HCT116 (cell line): Measurements from ENCODE around the gene FBH1. TPM values are rescaled to one million over a fixed set of nuclear protein-coding genes. Genes with fewer than 3 reads are reported as not detected.
"Not testable (repeated sequence)": the region's sequence is repeated elsewhere in the genome, so short reads cannot be mapped to it uniquely, and the experiment has no call there.

Source experiments
- ATAC-seq: fragments of 200-7000 bp; cut with Tn5 transposase; 2 replicates; pipeline ENCODE4 v1.9.1; 2020; ENCODE audit warnings: mild to moderate bottlenecking, moderate library complexity
- BruUV-seq: library from RNA; stranded (reverse); fragments of 400-500 nt; replicated peaks from 2 replicates; lab custom pipeline; 2021; lab: Mats Ljungman, UMichigan
- CTCF ChIA-PET: fragments of 300-600 bp; sonication (Branson Sonifier 250); formaldehyde crosslinking; loops from one replicate; lab custom pipeline; 2021; ENCODE audit warnings: antibody characterized with exemption; lab: Charles Lee
- POLR2A ChIA-PET: fragments of 300-600, 350-600 bp; sonication (Branson Sonifier 250); formaldehyde crosslinking; loops from one replicate; lab custom pipeline; 2021; ENCODE audit warnings: antibody characterized with exemption; lab: Charles Lee
- RAD21 ChIA-PET, 2 experiments: fragments of 300-600 bp; sonication (Branson Sonifier 250); formaldehyde crosslinking; loops; one replicate each; lab custom pipeline; 2023; ENCODE audit warnings: low total read pairs in 2 of 2; ENCODE audit not compliant: uncharacterized antibody in 2 of 2, unreplicated experiment in 2 of 2, low non-redundant PET in 1 of 2; lab: Charles Lee
- DNase-seq: peaks from one replicate; pipeline ENCODE4 v3.0.0-alpha.2; 2010; ENCODE audit warnings: low read depth, low spot score
- H2AFZ ChIP-seq: fragments of 200-600 bp; shearing (Covaris generic), sonication (generic); 2 replicates; pipeline ENCODE4 v1.6.1; 2017; ENCODE audit warnings: low read depth, mixed run types, mixed read lengths, antibody characterized with exemption, low read length; ENCODE audit not compliant: poor library complexity, severe bottlenecking
- H3K27ac ChIP-seq: 2 replicates; pipeline ENCODE4 v1.5.1; 2012; ENCODE audit warnings: low read depth, low read length
- H3K27me3 ChIP-seq: fragments of 200-600 bp; sonication (generic); 2 replicates; pipeline ENCODE4 v1.6.1; 2016; ENCODE audit warnings: mixed run types, low read length, mixed read lengths; ENCODE audit not compliant: insufficient read depth
- H3K36me3 ChIP-seq, 2 experiments: fragments of 200-500 bp in 1 of 2; fragments of 200-600 bp in 1 of 2; sonication (Bioruptor generic) in 1 of 2; sonication (generic) in 1 of 2; 2 replicates each; pipeline versions ENCODE4 v1.5.1 to v1.6.1; 2014 to 2016; ENCODE audit warnings: low read length in 2 of 2, inconsistent platforms in 1 of 2, mixed read lengths in 1 of 2, mixed run types in 1 of 2; ENCODE audit not compliant: insufficient read depth in 2 of 2, control insufficient read depth in 1 of 2
- H3K4me1 ChIP-seq, 2 experiments: fragments of 200-600 bp in 1 of 2; sonication (generic) in 1 of 2; 2 replicates each; pipeline versions ENCODE4 v1.5.1 to v1.6.1; 2012 to 2017; ENCODE audit warnings: low read length in 2 of 2, inconsistent platforms in 1 of 2, mild to moderate bottlenecking in 1 of 2, mixed read lengths in 1 of 2, mixed run types in 1 of 2, moderate library complexity in 1 of 2; ENCODE audit not compliant: insufficient read depth in 2 of 2, control insufficient read depth in 1 of 2
- H3K4me2 ChIP-seq: fragments of 200-600 bp; sonication (generic); 2 replicates; pipeline ENCODE4 v1.6.1; 2017; ENCODE audit warnings: mixed run types, low read length, mixed read lengths
- H3K4me3 ChIP-seq, 2 experiments: fragments of 200-600 bp in 1 of 2; sonication (generic) in 1 of 2; replicated peaks in 1 of 2; 2 replicates each; pipeline ENCODE4 v1.5.1; 2011 to 2016; ENCODE audit warnings: low read length in 2 of 2, control low read depth in 1 of 2, low read depth in 1 of 2, mild to moderate bottlenecking in 1 of 2, mixed read lengths in 1 of 2, mixed run types in 1 of 2
- H3K79me2 ChIP-seq: fragments of 200-600 bp; sonication (generic); 2 replicates; pipeline ENCODE4 v1.6.1; 2017; ENCODE audit warnings: mild to moderate bottlenecking, mixed run types, low read length, moderate library complexity, mixed read lengths; ENCODE audit not compliant: insufficient read depth
- H3K9ac ChIP-seq: fragments of 200-600 bp; sonication (generic); 2 replicates; pipeline ENCODE4 v1.6.1; 2016; ENCODE audit warnings: low read length, mixed read lengths
- H3K9me2 ChIP-seq: fragments of 200-600 bp; sonication (generic), shearing (Covaris generic); 2 replicates; pipeline ENCODE4 v1.6.1; 2017; ENCODE audit warnings: mixed run types, mild to moderate bottlenecking, moderate library complexity; ENCODE audit not compliant: insufficient read depth
- H3K9me3 ChIP-seq, 2 experiments: fragments of 200-500 bp in 1 of 2; fragments of 200-600 bp in 1 of 2; sonication (Bioruptor generic) in 1 of 2; sonication (generic) in 1 of 2; 2 replicates each; pipeline ENCODE4 v1.6.1; 2014 to 2017; ENCODE audit warnings: low read length in 2 of 2, mixed read lengths in 2 of 2, inconsistent platforms in 1 of 2, low read depth in 1 of 2, mild to moderate bottlenecking in 1 of 2, mixed run types in 1 of 2, moderate library complexity in 1 of 2; ENCODE audit not compliant: control insufficient read depth in 1 of 2, insufficient read depth in 1 of 2
- H4K20me1 ChIP-seq: fragments of 200-600 bp; sonication (generic), shearing (Covaris generic); 2 replicates; pipeline ENCODE4 v1.6.1; 2017; ENCODE audit warnings: mixed run types, mild to moderate bottlenecking, moderate library complexity; ENCODE audit not compliant: insufficient read depth
- CBX3 ChIP-seq: IDR thresholded peaks from 2 replicates; pipeline ENCODE4 v1.6.1; 2012; ENCODE audit warnings: low read depth
- CEBPB ChIP-seq: IDR thresholded peaks from 2 replicates; pipeline ENCODE4 v1.6.1; 2012; ENCODE audit warnings: low read depth
- EGR1 ChIP-seq: IDR thresholded peaks from 2 replicates; pipeline ENCODE4 v1.6.1; 2012; ENCODE audit warnings: low read depth
- EZH2 ChIP-seq: fragments of 200-600 bp; sonication (generic); IDR thresholded peaks from 2 replicates; pipeline ENCODE4 v1.6.1; 2017; ENCODE audit warnings: antibody characterized with exemption, mixed run types
- JUND ChIP-seq: IDR thresholded peaks from 2 replicates; pipeline ENCODE4 v1.6.1; 2012
- POLR2A ChIP-seq: IDR thresholded peaks from 2 replicates; pipeline ENCODE4 v1.7.0; 2011; ENCODE audit warnings: borderline replicate concordance; ENCODE audit not compliant: insufficient read depth, insufficient read length; ENCODE audit errors: extremely low read depth
- POLR2AphosphoS5 ChIP-seq: IDR thresholded peaks from 2 replicates; pipeline ENCODE4 v1.6.1; 2011; ENCODE audit warnings: mild to moderate bottlenecking, low read depth, low read length, moderate library complexity
- RAD21 ChIP-seq: IDR thresholded peaks from 2 replicates; pipeline ENCODE4 v1.6.1; 2012; ENCODE audit warnings: low read depth, mild to moderate bottlenecking
- SIN3A ChIP-seq: IDR thresholded peaks from 2 replicates; pipeline ENCODE4 v1.6.1; 2012; ENCODE audit warnings: low read depth
- SRF ChIP-seq: IDR thresholded peaks from 2 replicates; pipeline ENCODE4 v1.6.1; 2012; ENCODE audit warnings: low read depth
- YY1 ChIP-seq: IDR thresholded peaks from 2 replicates; pipeline ENCODE4 v1.6.1; 2011; ENCODE audit warnings: low read length, low read depth, moderate library complexity, mild to moderate bottlenecking; ENCODE audit not compliant: insufficient replicate concordance; ENCODE audit errors: extremely low read depth
- ZFX ChIP-seq: fragments of 450-650 bp; IDR thresholded peaks from 2 replicates; pipeline ENCODE4 v1.6.1; 2017
- ZNF274 ChIP-seq: fragments of 200-500 bp; sonication (Bioruptor generic); IDR thresholded peaks from 2 replicates; pipeline ENCODE4 v1.6.1; 2014; ENCODE audit warnings: mild to moderate bottlenecking, low read depth, low read length, inconsistent platforms
- intact Hi-C: fragments of 100-400 bp; cut with micrococcal nuclease; formaldehyde crosslinking; loops from 2 replicates; pipeline ENCODE4 v1.10.0; 2022
- total RNA-seq: library from RNA; stranded (reverse); gene quantifications from one replicate; pipeline ENCODE4 v1.2.1, GENCODE V29; 2021; ENCODE audit not compliant: unreplicated experiment
- TF ChIP-seq, protein P1 (sequence below): IDR thresholded peaks from 2 replicates; pipeline ENCODE4 v1.6.1; 2012
- TF ChIP-seq, protein P2 (sequence below), 3 experiments: fragments of 200-600 bp in 1 of 3; sonication (generic) in 1 of 3; IDR thresholded peaks in 2 of 3; conservative IDR thresholded peaks in 1 of 3; 2 replicates each; pipeline ENCODE4 v1.5.1; 2012 to 2017; ENCODE audit warnings: low read depth in 2 of 3, low read length in 2 of 3, antibody characterized with exemption in 1 of 3, borderline replicate concordance in 1 of 3, control low read depth in 1 of 3, mild to moderate bottlenecking in 1 of 3, mixed read lengths in 1 of 3, mixed run types in 1 of 3, moderate library complexity in 1 of 3; ENCODE audit not compliant: insufficient read depth in 1 of 3
- TF ChIP-seq, protein P3 (sequence below): IDR thresholded peaks from 2 replicates; pipeline ENCODE4 v1.6.1; 2012; ENCODE audit warnings: low read depth
- TF ChIP-seq, protein P4 (sequence below): IDR thresholded peaks from 2 replicates; pipeline ENCODE4 v1.6.1; 2012

Gene FBH1
- total RNA-seq, 1 experiment from 2014 or later: 70.2 TPM

DNA sequence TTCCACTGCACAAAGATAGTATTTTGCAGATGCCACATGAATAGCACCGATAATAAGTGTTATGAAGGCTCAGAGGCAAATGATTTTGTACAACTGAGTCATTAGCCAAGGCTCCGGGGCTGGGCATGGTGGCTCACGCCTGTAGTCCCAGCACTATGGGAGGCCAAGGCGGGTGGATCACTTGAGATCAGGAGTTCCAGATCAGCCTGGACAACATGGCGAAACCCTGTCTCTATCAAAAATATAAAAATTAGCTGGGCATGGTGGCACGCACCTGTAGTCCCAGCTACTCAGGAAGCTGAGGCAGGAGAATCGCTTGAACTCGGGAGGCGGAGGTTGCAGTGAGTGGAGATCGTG is 56.4 kb downstream of the FBH1 start:
- intact Hi-C loops: loop anchor here (10.0 kb wide), 1 partner anchor 68 kb away; no protein-coding TSS in a partner anchor
- BruUV-seq, H2AFZ ChIP-seq, RAD21 ChIA-PET, H4K20me1 ChIP-seq, POLR2A ChIA-PET, H3K27me3 ChIP-seq, H3K4me2 ChIP-seq, H3K9ac ChIP-seq, H3K9me2 ChIP-seq, H3K9me3 ChIP-seq, H3K79me2 ChIP-seq, H3K27ac ChIP-seq, CTCF ChIA-PET, DNase-seq, H3K4me3 ChIP-seq, H3K36me3 ChIP-seq, ATAC-seq: not testable (repeated sequence)
- peaks cover 13 to 27% of the 10 kb centered on the region in 2 experiments; a peak in 3 of 4 replicates for H3K4me1 ChIP-seq

DNA sequence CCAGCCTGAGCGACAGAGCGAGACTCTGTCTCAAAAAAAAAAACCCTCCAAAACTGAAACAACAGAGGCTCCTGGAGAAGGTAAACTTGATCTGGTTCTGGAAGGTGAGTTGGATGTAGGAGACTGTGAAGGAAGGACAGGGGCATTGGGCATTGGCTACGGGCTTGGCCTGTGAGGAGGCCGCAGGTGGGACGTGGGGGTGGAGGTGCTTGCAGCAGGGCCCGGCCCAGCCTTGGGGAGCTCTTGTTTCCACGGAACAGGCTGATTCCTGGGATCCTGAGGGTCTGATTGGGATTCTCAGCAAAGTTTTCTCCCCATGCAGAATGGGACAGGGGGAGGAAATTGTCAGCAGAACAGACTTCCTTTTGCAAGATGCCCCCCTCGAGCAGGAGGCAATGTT is 56.7 kb downstream of the FBH1 start:
- ChIA-PET CTCF (no interaction called here), RAD21 (no interaction called here), POLR2A (no interaction called here)
- Histone ChIP-seq H3K9ac (no peak overlapping the region), H3K36me3 (no peaks in the 10 kb centered on the region), H3K9me3 (no peaks in the 10 kb centered on the region), H3K27me3 (no peaks in the 10 kb centered on the region), H3K4me2 (no peak overlapping the region), H3K9me2 (no peaks in the 10 kb centered on the region), H3K4me1 (peaks cover 14 to 27% of the 10 kb centered on the region in 2 experiments; a peak in 3 of 4 replicates), H4K20me1 (no peaks in the 10 kb centered on the region), H2AFZ (no peak overlapping the region), H3K79me2 (no peaks in the 10 kb centered on the region), H3K4me3 (no peak overlapping the region), H3K27ac (no peak overlapping the region)
- intact Hi-C loops: loop anchor here (10.0 kb wide), 1 partner anchor 68 kb away; no protein-coding TSS in a partner anchor
- no peak for DNase-seq
- no peak for ATAC-seq
- no peak for TF ChIP-seq POLR2AphosphoS5
- TF ChIP-seq POLR2A: no peak
- TF ChIP-seq SIN3A: no peak
- no peak for TF ChIP-seq ZFX
- no peak for TF ChIP-seq YY1
- no peak for TF ChIP-seq RAD21
- TF ChIP-seq, protein P1, sequence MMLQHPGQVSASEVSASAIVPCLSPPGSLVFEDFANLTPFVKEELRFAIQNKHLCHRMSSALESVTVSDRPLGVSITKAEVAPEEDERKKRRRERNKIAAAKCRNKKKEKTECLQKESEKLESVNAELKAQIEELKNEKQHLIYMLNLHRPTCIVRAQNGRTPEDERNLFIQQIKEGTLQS: no peak
- no peak for TF ChIP-seq EZH2
- TF ChIP-seq EGR1: no peak
- no peak for TF ChIP-seq CBX3
- TF ChIP-seq ZNF274: no peak
- TF ChIP-seq, protein P2, sequence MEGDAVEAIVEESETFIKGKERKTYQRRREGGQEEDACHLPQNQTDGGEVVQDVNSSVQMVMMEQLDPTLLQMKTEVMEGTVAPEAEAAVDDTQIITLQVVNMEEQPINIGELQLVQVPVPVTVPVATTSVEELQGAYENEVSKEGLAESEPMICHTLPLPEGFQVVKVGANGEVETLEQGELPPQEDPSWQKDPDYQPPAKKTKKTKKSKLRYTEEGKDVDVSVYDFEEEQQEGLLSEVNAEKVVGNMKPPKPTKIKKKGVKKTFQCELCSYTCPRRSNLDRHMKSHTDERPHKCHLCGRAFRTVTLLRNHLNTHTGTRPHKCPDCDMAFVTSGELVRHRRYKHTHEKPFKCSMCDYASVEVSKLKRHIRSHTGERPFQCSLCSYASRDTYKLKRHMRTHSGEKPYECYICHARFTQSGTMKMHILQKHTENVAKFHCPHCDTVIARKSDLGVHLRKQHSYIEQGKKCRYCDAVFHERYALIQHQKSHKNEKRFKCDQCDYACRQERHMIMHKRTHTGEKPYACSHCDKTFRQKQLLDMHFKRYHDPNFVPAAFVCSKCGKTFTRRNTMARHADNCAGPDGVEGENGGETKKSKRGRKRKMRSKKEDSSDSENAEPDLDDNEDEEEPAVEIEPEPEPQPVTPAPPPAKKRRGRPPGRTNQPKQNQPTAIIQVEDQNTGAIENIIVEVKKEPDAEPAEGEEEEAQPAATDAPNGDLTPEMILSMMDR (IDR thresholded peaks at IDR 0.05 in 2 of 3, conservative IDR thresholded peaks at IDR 0.05 in 1 of 3; ENCODE audit: borderline replicate concordance in 1 of 3, insufficient read depth in 1 of 3, low read depth in 2 of 3, low read length in 2 of 3): no peak
- no peak for TF ChIP-seq CEBPB
- TF ChIP-seq, protein P3, sequence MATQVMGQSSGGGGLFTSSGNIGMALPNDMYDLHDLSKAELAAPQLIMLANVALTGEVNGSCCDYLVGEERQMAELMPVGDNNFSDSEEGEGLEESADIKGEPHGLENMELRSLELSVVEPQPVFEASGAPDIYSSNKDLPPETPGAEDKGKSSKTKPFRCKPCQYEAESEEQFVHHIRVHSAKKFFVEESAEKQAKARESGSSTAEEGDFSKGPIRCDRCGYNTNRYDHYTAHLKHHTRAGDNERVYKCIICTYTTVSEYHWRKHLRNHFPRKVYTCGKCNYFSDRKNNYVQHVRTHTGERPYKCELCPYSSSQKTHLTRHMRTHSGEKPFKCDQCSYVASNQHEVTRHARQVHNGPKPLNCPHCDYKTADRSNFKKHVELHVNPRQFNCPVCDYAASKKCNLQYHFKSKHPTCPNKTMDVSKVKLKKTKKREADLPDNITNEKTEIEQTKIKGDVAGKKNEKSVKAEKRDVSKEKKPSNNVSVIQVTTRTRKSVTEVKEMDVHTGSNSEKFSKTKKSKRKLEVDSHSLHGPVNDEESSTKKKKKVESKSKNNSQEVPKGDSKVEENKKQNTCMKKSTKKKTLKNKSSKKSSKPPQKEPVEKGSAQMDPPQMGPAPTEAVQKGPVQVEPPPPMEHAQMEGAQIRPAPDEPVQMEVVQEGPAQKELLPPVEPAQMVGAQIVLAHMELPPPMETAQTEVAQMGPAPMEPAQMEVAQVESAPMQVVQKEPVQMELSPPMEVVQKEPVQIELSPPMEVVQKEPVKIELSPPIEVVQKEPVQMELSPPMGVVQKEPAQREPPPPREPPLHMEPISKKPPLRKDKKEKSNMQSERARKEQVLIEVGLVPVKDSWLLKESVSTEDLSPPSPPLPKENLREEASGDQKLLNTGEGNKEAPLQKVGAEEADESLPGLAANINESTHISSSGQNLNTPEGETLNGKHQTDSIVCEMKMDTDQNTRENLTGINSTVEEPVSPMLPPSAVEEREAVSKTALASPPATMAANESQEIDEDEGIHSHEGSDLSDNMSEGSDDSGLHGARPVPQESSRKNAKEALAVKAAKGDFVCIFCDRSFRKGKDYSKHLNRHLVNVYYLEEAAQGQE: no peak
- TF ChIP-seq SRF: no peak
- TF ChIP-seq, protein P4, sequence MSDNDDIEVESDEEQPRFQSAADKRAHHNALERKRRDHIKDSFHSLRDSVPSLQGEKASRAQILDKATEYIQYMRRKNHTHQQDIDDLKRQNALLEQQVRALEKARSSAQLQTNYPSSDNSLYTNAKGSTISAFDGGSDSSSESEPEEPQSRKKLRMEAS: no peak
- no peak for TF ChIP-seq JUND
- BruUV-seq: no TSS peak
